HG03565 (cell line): ENCODE measurements around the gene MT1A.

Experiments used
- ATAC-seq: cut with Tn5 transposase; IDR thresholded peaks from one replicate; pipeline ENCODE4 v1.9.1; 2021; ENCODE audit warnings: mild to moderate bottlenecking, moderate library complexity; ENCODE audit not compliant: unreplicated experiment

The MT1A gene

GRCh38 chr16:56637814-56638750 lies at the start of gene MT1A:
Gene MT1A (plus strand): TSS chr16:56638666. CDS start chr16:56638739, 73 bp downstream.
- no peak for ATAC-seq

GRCh38 chr16:56588781-56589140 lies 49.7 kb upstream of the MT1A start:
- no peak for ATAC-seq

- no peak for ATAC-seq
These were observed 49.1 kb upstream of the MT1A start, which contains the start of gene MT3 for GRCh38 chr16:56589141-56590039. Gene MT3 (plus strand): TSS chr16:56589528. CDS start chr16:56589591, 63 bp downstream.

- ATAC-seq = no peak
These were observed 46.9 kb upstream of the MT1A start for GRCh38 chr16:56591377-56592060.

- no peak for ATAC-seq
These were observed 44.7 kb upstream of the MT1A start for GRCh38 chr16:56593573-56594291.

- ATAC-seq = no peak
These were observed 44.2 kb upstream of the MT1A start for GRCh38 chr16:56594292-56594619.

- ATAC-seq = no peak
These were observed 38.0 kb upstream of the MT1A start for GRCh38 chr16:56600398-56600999.

- ATAC-seq = no peak
These were observed 37.1 kb upstream of the MT1A start for GRCh38 chr16:56601325-56601724.

- ATAC-seq = no peak
These were observed 34.9 kb upstream of the MT1A start for GRCh38 chr16:56603589-56603988.

GRCh38 chr16:56604966-56605365 lies 33.5 kb upstream of the MT1A start:
- no peak for ATAC-seq

GRCh38 chr16:56605475-56605874 lies 33.0 kb upstream of the MT1A start:
- ATAC-seq = no peak

- no peak for ATAC-seq
These were observed 32.4 kb upstream of the MT1A start for GRCh38 chr16:56606071-56606475.

GRCh38 chr16:56606476-56607108 lies 31.9 kb upstream of the MT1A start:
- ATAC-seq = no peak

- no peak for ATAC-seq
These were observed 31.3 kb upstream of the MT1A start for GRCh38 chr16:56607109-56607618.

GRCh38 chr16:56607675-56608042 lies 30.8 kb upstream of the MT1A start:
- no peak for ATAC-seq

- peak; percentile 80 for ATAC-seq
These were observed 30.2 kb upstream of the MT1A start, which contains the start of gene MT2A for GRCh38 chr16:56608043-56608875. Gene MT2A (plus strand): TSS chr16:56608584. CDS start chr16:56608656, 72 bp downstream.

GRCh38 chr16:56608876-56609462 lies 29.5 kb upstream of the MT1A start:
- no peak for ATAC-seq

GRCh38 chr16:56609463-56609921 lies 29.0 kb upstream of the MT1A start:
- ATAC-seq = peak; percentile 33
